MCF 10A (cell line): ENCODE results near the gene RSRC2. TPM values are rescaled to one million over a fixed set of nuclear protein-coding genes. Genes with fewer than 3 reads are reported as not detected.
"Not testable (repeated sequence)": the region's sequence is repeated elsewhere in the genome, so short reads cannot be mapped to it uniquely, and the experiment has no call there.

Experiments
- BruUV-seq: library from RNA; stranded (reverse); fragments of 400-500 nt; replicated peaks from 2 replicates; lab custom pipeline; 2021; lab: Mats Ljungman, UMichigan
- CTCF ChIA-PET: fragments of 300-600 bp; sonication (Branson Sonifier 250); formaldehyde crosslinking; extraction: SDS; loops from one replicate; lab custom pipeline; 2021; ENCODE audit warnings: antibody characterized with exemption, inconsistent platforms; lab: Yijun Ruan, JAX
- POLR2A ChIA-PET: fragments of 300-600, 350-650 bp; sonication (Branson Sonifier 250); formaldehyde crosslinking; extraction: SDS; loops from one replicate; lab custom pipeline; 2020; ENCODE audit warnings: antibody characterized with exemption, inconsistent platforms; lab: Yijun Ruan, JAX
- DNase-seq: peaks from one replicate; pipeline ENCODE4 v3.0.0-alpha.2; 2018; ENCODE audit not compliant: unreplicated experiment
- H3K27ac Mint-ChIP-seq: one replicate; pipeline ENCODE4 v1.8.0; 2022; ENCODE audit warnings: mild to moderate bottlenecking, low read depth, mixed read lengths; ENCODE audit not compliant: unreplicated experiment
- H3K27me3 Mint-ChIP-seq: one replicate; pipeline ENCODE4 v1.8.0; 2022; ENCODE audit warnings: mixed read lengths; ENCODE audit not compliant: insufficient read depth, unreplicated experiment
- H3K36me3 Mint-ChIP-seq: one replicate; pipeline ENCODE4 v1.8.0; 2022; ENCODE audit warnings: mild to moderate bottlenecking, moderate library complexity, mixed read lengths; ENCODE audit not compliant: insufficient read depth, unreplicated experiment
- H3K4me1 Mint-ChIP-seq: one replicate; pipeline ENCODE4 v1.8.0; 2022; ENCODE audit warnings: mixed read lengths; ENCODE audit not compliant: insufficient read depth, unreplicated experiment
- H3K4me3 Mint-ChIP-seq: one replicate; pipeline ENCODE4 v1.8.0; 2022; ENCODE audit warnings: mild to moderate bottlenecking, moderate library complexity, mixed read lengths; ENCODE audit not compliant: unreplicated experiment
- H3K9me3 Mint-ChIP-seq: one replicate; pipeline ENCODE4 v1.8.0; 2022; ENCODE audit warnings: mixed read lengths; ENCODE audit not compliant: unreplicated experiment
- CTCF ChIP-seq: fragments of 200-600 bp; IDR thresholded peaks from one replicate; pipeline ENCODE4 v1.8.0; 2022; ENCODE audit warnings: antibody characterized with exemption, mild to moderate bottlenecking; ENCODE audit not compliant: unreplicated experiment
- intact Hi-C: fragments of 100-400 bp; cut with micrococcal nuclease; formaldehyde crosslinking; loops from 2 replicates; pipeline ENCODE4 v1.14.1; 2022
- total RNA-seq: library from RNA; stranded (reverse); gene quantifications from 2 replicates; pipeline ENCODE4 v1.2.3, GENCODE V29; 2022

RSRC2 gene
- total RNA-seq, 1 experiment from 2014 or later, result 93.4 TPM

- DNase-seq, result peak; percentile 81
- CTCF ChIA-PET, result interaction anchor here (0.6 to 6.1 kb wide), 22 partner anchors 11 to 300 kb away, joined by 3 to 127 read pairs (median 4); partner anchors contain the start of genes CLIP1 and ZCCHC8
- Mint-ChIP-seq H3K9me3 (no peaks in the 10 kb centered on the region), H3K4me1 (peaks cover 21% of the 10 kb centered on the region), H3K4me3 (no peak overlapping the region), H3K27me3 (no peaks in the 10 kb centered on the region), H3K27ac (peak overlapping the region; percentile 74), H3K36me3 (peaks cover 50% of the 10 kb centered on the region)
- no TSS peak for BruUV-seq
- POLR2A ChIA-PET, result interaction anchor here (0.6 to 8.0 kb wide), 18 partner anchors 10 to 416 kb away, joined by 3 to 292 read pairs (median 4); partner anchors contain the start of genes CLIP1, KNTC1, RSRC2 and ZCCHC8
- intact Hi-C loops, result loop anchor here (1.0 to 5.0 kb wide), 3 partner anchors 48 to 134 kb away; no protein-coding TSS in a partner anchor
- peak; percentile 64 for TF ChIP-seq CTCF
Observed at GRCh38 chr12:122471324-122472226, 55.2 kb downstream of the RSRC2 start.

GRCh38 chr12:122470576-122470975 lies 56.2 kb downstream of the RSRC2 start:
- not testable (repeated sequence) for DNase-seq, H3K9me3 Mint-ChIP-seq, H3K4me3 Mint-ChIP-seq, H3K27me3 Mint-ChIP-seq, BruUV-seq
- peaks cover 18% of the 10 kb centered on the region for H3K4me1 Mint-ChIP-seq
- ChIA-PET CTCF (interaction anchor here (0.6 to 6.1 kb wide), 12 partner anchors 12 to 134 kb away, joined by 3 to 127 read pairs (median 5); partner anchors contain the start of gene CLIP1), POLR2A (interaction anchor here (0.6 to 8.0 kb wide), 8 partner anchors 21 to 505 kb away, joined by 3 to 292 read pairs (median 4); partner anchors contain the start of gene CLIP1)
- H3K36me3 Mint-ChIP-seq, result peaks cover 40% of the 10 kb centered on the region
- H3K27ac Mint-ChIP-seq, result peak overlapping the region; percentile 74
- intact Hi-C loops, result loop anchor here (5.0 kb wide), 1 partner anchor 133 kb away; no protein-coding TSS in a partner anchor

- not testable (repeated sequence) for H3K4me3 Mint-ChIP-seq, H3K27me3 Mint-ChIP-seq, DNase-seq, BruUV-seq, H3K9me3 Mint-ChIP-seq
- CTCF ChIA-PET, result interaction anchor here (1.1 to 6.1 kb wide), 4 partner anchors 18 to 134 kb away, joined by 5 to 127 read pairs (median 6); no protein-coding TSS in a partner anchor
- Mint-ChIP-seq H3K27ac (peak overlapping the region; percentile 64), H3K36me3 (peaks cover 33% of the 10 kb centered on the region), H3K4me1 (peaks cover 13% of the 10 kb centered on the region)
- intact Hi-C loops, result loop anchor here (5.0 kb wide), 1 partner anchor 133 kb away; no protein-coding TSS in a partner anchor
- POLR2A ChIA-PET, result interaction anchor here (0.6 to 8.0 kb wide), 6 partner anchors 20 to 506 kb away, joined by 3 to 292 read pairs (median 4); no protein-coding TSS in a partner anchor
Observed at GRCh38 chr12:122469856-122470255, 56.9 kb downstream of the RSRC2 start.

GRCh38 chr12:122467983-122468382 lies 58.8 kb downstream of the RSRC2 start:
- no peaks in the 10 kb centered on the region for H3K27me3 Mint-ChIP-seq
- H3K4me3 Mint-ChIP-seq, result no peak overlapping the region
- CTCF ChIA-PET, result no interaction called here
- peak overlapping the region; percentile 85 for H3K27ac Mint-ChIP-seq
- H3K9me3 Mint-ChIP-seq, result no peaks in the 10 kb centered on the region
- DNase-seq, result peak; percentile 82
- no TSS peak for BruUV-seq
- peaks cover 19% of the 10 kb centered on the region for H3K36me3 Mint-ChIP-seq
- no peaks in the 10 kb centered on the region for H3K4me1 Mint-ChIP-seq
- no peak for TF ChIP-seq CTCF
- POLR2A ChIA-PET, result interaction anchor here (1.0 to 8.0 kb wide), 8 partner anchors 19 to 68 kb away, joined by 3 to 292 read pairs (median 4); partner anchors contain the start of gene CLIP1
- intact Hi-C loops, result no loop called here

GRCh38 chr12:122464317-122465042 lies 62.3 kb downstream of the RSRC2 start:
- POLR2A ChIA-PET, result interaction anchor here (0.7 to 4.2 kb wide), 16 partner anchors 9 to 110 kb away, joined by 3 to 53 read pairs (median 4); partner anchors contain the start of genes CLIP1 and ZCCHC8
- BruUV-seq, H3K27me3 Mint-ChIP-seq, H3K4me1 Mint-ChIP-seq, H3K9me3 Mint-ChIP-seq, H3K4me3 Mint-ChIP-seq, CTCF ChIA-PET: not testable (repeated sequence)
- intact Hi-C loops, result loop anchor here (1.0 kb wide), 1 partner anchor 43 kb away; no protein-coding TSS in a partner anchor
- Mint-ChIP-seq H3K36me3 (peaks cover 11% of the 10 kb centered on the region), H3K27ac (peak overlapping the region; percentile 91)
- peak; percentile 98 for DNase-seq
